ENCODE data around the gene SND1. TPM values are rescaled to one million over a fixed set of nuclear protein-coding genes. Genes with fewer than 3 reads are reported as not detected.

SND1 gene
- polyA plus RNA-seq, 4 donors = 142 to 159 (median 148) TPM

DNA sequence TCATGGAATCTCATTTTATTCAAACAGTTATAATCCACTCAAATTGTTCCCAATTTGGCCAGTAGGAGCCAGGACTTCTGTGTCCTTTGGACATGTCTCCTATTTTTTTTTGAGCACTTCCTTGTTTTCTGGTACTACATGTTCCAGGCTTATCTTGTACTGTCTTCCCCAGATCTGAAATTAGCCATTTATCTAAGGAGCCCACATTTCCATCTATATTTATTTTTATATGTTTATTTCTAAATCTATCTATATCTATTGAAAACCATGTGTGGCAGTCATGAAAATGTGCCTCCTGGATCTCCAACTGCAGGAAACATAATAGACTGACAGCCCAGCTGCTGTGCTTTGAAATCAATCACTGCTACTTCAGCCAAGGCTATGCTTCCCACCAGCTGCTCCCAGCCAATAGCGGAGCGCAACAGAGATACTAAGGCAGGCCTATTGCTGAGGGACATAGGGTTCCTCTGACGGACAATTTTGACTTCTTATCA, 232.1 kb downstream of the SND1 start:
- DNase-seq (ENCODE audit: low read depth in 4 of 4, low spot score in 3 of 4) = no peak

DNA sequence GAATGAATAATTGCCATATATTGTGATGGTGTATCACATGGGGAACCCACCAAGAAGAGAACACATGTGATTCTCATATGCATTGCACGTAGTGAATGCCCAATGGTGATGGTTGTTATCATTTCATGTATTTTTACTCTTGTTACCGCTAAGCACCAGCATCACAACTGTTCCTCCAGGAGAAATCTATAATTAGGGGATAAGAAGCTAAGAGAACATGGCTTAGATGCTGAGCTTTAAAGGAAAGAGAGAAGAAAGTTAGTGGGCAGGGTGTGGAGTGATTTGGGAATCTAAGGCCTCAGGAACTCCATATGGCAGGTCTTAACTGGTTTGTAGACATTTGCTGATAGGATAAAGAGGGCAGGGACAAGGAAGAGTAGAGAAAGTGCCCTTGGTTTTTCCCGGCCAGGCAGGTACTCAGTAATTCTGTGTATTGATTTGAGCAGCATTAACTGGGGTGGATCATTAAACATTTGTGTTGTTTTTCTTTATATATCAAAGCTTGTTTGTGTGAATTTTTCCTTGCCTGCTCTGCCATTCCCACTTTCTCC, 233.3 kb downstream of the SND1 start:
- no peak for DNase-seq (ENCODE audit: low read depth in 4 of 4, low spot score in 3 of 4)

DNA sequence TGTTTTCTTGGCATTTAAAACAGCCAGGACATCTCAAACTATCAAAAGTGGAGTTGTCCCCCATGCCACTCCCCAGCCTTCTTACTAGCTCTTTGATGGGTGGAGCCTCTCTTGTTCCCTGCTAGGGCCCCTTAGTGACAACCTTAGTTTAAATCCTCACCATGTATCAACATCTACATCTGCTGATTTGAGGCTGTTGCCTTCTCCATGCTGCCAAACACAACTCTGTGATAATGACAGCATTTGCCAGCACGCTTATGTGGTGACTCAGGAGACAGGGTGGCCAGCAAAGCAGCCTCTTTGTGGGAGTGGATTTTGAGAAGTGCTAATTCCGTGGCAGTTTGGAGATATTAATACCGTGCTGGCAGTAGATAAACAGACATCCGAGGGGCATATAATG, 233.8 kb downstream of the SND1 start:
- no peak for DNase-seq (ENCODE audit: low read depth in 4 of 4, low spot score in 3 of 4)

DNA sequence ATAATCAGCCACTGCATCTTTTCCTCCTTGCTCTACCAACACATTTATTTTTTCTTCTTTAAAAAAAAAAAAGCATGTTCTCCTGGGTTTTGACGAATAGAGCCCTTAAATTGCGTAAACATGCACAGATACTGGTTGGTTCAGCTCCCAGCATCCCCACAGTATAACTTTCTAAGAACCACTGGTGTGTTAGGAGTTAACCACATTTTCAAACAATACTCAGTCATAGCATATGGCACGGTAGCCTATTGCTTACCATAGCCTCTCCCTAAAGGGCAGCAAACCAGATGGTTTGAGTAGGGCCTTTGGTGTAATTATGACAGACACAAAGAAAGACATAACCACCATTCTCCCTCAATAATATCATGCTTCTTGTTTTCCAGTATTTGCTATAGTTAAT, 234.3 kb downstream of the SND1 start:
- DNase-seq (ENCODE audit: low read depth in 4 of 4, low spot score in 3 of 4) = no peak

DNA sequence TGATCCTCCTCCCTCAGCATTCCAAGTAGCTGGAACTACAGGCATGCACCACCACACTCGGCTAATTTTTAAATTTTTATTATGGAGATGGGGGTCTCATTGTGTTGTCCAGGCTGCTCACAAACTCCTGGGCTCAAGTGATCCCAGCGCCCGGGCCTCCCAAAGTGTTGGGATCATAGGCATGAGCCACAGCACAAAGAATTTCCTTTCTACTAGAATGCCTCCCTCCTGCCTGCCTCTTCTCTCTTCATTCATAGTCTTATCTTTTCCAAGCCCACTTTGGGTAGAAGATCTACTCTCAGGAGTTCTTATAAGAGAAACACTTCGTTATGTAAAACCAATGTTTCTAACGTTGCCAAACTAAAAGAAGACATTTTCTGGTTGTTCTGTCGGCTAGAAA, 235.1 kb downstream of the SND1 start:
- DNase-seq (ENCODE audit: low read depth in 4 of 4, low spot score in 3 of 4) = no peak

DNA sequence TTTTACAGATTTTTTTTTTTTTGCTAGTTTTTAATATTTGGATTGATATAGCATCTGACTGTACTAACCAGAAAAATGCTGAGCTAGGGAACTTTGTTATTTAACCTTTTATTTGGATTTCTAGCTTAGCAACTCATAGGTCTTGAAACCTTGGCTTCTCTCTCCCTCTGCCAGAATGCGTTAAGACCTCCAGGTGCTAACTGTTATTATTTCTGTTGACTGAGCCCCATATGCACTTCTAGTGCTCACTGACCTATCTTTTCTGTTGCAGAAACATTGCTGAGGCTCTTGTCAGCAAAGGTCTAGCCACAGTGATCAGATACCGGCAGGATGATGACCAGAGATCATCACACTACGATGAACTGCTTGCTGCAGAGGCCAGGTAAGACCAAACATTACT, 235.6 kb downstream of the SND1 start:
- no peak for DNase-seq (ENCODE audit: low read depth in 4 of 4, low spot score in 3 of 4)

DNA sequence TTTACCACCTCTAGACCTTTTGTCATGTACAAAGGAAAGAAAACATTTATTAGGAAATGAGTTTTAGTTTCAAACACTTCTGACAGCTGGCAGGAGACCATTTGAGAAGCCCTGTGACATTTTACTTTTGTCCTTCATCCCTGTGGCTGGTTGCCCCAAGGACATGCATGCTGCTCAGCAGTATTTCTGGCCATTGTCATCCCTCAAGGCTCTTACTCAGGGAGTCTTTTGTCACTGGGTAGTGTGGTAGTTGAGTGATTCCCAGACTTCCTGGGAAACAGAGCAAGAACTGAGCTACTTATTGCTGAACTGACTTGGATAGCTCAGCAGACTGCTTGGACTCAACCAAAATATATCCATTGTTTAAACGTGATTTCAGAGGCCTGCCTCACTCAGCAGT, 236.4 kb downstream of the SND1 start:
- no peak for DNase-seq (ENCODE audit: low read depth in 4 of 4, low spot score in 3 of 4)

DNA sequence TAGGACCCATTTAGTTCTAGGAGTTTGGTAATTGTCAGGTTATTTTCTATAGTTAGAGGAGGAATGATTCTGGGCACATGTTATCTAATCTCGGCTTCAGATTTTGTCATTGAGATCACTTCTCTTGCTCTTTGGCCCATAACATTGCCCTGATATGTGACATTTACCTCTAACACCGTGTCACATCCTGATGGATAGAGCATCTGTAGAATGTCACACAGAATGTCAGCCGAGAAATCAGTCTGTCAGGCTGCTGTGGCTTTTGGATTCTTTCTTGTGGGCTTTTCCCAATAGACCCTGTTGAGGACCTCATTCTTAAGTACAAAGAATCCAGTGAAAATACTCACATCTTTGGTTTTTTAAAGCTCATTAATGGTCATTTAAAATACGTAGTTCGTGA, 236.8 kb downstream of the SND1 start:
- no peak for DNase-seq (ENCODE audit: low read depth in 4 of 4, low spot score in 3 of 4)

DNA sequence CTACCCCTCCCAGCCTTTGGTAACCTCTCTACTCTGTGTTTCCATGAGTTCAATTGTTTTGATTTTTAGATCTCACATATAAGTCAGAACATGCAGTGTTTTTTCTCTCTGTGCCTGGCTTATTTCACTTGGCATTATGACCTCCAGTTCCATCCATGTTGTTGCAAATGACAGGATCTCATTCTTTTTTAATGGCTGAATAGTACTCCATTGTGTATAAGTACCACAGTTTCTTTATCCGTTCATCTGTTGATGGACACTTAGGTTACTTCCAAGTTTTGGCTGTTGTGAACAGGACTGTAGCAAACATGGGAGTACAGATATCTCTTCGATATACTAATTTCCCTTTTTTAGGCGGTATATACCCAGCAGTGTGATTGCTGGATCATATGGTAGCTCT, 237.7 kb downstream of the SND1 start:
- no peak for DNase-seq (ENCODE audit: low read depth in 4 of 4, low spot score in 3 of 4)

DNA sequence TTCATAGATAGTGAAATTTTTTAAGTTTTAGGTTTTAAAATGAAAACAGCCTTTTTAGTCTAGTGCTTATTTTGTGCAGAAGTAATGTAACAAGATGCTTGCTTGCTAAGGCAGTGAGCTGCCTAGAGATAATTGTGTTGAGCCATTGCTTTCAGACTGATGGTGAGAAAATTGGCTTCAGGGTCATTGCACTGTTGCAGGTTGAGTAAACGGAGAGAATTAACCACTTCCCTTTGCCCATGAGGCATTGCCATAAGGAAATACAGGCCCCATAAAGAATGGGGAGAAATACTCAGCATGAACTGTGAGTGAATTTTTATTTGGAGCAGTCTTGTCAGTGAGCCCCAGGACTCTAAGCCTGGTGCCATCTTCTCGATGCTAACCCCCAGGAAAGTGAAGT, 238.7 kb downstream of the SND1 start:
- DNase-seq (ENCODE audit: low read depth in 4 of 4, low spot score in 3 of 4) = no peak

DNA sequence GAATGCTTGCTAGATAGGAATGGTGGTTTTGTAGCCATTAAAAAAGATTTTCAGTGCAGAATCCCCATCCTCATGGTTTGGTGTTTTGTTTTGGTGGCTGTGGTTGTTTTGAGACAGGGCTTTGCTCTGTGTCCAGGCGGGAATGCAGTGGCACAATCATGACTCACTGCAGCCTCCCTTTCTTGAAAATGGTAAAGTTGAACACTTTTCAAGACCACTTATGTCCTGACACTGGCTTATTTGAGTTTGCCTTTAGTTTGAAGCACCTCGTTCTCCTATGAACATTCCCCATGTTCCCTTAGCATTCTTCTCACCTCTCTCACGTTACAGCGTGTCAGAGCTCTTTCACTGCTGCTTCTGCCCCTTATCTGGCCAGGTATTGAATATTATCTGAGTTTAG, 239.2 kb downstream of the SND1 start:
- DNase-seq (ENCODE audit: low read depth in 4 of 4, low spot score in 3 of 4) = no peak

DNA sequence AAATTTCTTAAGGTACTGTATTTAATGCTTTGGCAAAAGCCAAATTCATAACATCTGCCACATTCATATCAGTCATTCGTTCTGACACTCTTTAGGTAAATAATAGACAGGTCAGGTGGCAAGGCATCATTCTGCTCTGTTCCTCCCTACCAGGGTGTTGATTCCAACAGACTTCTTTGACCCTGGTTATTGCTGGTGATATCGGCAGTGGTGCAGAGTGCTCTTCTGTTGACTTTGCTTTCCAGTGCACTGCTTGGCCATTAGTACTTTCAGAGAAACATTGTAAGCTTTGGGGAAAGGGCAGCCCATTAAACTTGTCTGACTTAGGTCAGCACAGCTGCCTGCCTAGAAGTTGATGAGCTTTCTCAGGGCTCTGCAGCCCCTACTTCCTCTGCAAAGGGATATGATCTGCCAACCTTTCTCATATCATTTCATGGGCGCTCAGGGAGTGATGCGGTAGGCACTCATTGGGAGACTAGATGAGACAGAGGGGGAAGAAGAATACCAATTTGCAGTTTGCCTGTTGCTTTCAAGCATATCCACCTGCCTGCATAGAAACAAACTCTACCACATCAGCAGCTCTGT, 240.0 kb downstream of the SND1 start:
- DNase-seq (ENCODE audit: low read depth in 4 of 4, low spot score in 3 of 4) = no peak

DNA sequence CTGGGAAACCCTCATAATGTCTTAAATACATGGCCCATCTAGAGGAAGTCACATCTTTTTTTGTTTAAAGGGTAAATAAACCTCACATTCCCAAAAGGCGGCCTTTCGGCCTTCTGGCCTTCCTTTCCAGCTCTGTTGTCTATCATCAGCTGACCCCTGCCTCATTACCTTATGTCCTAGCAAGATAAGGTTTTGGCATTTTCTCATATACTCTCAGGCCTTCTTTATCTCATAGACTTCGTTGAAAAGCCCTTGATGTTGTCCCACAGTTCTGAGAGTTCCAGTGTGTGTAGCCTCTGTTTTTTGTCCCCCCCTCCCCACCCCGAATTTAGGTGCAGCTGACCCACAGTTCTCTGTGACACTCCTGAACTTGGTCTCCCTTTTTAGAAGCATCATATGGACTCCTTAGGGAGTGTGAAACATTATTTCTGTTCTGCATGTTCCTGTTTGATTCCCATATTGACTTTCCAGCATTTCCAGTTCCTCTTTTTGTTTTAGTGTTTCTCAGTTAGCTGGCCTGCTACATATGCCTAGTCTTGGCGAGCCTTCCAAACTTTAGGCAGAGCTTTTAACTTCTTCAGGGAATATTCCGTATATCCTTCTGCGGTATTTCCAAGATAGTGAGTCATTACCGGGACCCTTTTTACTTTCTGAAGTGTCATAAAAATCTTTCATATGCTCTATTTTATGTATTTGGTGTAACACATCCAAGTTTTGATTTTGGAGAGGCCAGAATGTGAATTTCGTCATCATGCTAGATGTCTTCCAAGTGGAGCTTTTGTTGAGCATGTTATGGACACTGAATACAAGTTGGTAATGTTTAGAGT, 240.7 kb downstream of the SND1 start:
- no peak for DNase-seq (ENCODE audit: low read depth in 4 of 4, low spot score in 3 of 4)

DNA sequence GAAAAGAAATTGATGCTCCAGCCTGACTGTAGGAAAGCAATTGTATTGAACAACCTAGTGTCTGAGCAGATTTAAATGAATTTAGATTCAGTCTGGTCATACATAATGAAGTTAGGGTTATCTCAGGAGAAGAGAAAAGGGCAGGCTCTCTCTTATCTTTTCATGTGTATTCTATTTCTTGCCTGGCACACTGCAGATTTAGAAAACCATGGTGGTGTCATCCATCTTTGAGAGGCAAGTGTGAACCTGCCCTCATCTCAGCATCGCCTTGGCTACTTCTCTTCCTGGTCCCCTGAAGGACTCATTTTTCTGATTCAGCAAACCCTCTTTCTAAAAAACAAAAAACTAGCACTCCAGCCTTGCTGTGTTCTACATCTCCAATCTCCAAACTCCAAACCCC, 241.6 kb downstream of the SND1 start:
- DNase-seq (ENCODE audit: low read depth in 4 of 4, low spot score in 3 of 4) = no peak

DNA sequence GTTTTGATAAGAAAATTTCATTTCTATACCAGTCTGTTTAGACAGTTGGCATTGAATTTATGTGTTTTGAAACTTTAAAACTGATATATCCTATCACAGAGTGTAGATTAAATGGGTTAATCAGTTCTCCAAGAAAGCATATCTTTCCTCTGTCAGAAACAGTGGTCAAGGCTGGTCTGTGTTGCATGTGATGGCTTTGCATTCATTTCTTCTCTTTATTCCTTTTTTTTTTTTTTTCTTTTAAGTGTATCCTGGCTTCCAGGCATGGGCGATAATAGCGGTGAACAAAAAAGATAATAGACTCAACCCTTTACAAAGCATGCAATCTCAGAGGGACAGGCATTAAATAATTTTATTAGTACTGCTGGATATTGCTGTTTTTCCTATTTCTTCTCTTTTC, 242.6 kb downstream of the SND1 start:
- DNase-seq (ENCODE audit: low read depth in 4 of 4, low spot score in 3 of 4) = no peak

DNA sequence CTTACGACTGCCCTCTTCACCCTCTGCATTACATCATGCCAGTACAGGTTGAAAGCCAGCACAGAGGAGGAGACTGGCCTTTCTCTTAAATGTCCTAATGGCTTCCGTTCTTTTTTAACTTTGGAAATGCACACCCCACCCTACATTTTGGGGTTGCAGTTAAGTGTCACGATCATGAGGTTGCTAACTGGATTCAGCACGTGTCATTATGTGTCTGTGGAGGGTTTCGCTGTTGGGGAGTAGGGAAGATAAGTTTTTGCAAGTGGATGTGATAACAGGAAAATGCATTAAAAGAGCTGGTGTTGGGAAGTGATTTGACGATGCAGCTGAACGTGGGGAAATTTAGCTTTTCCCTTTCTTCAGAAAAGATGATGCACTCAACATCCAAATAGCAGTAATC, 243.4 kb downstream of the SND1 start:
- no peak for DNase-seq (ENCODE audit: low read depth in 4 of 4, low spot score in 3 of 4)

DNA sequence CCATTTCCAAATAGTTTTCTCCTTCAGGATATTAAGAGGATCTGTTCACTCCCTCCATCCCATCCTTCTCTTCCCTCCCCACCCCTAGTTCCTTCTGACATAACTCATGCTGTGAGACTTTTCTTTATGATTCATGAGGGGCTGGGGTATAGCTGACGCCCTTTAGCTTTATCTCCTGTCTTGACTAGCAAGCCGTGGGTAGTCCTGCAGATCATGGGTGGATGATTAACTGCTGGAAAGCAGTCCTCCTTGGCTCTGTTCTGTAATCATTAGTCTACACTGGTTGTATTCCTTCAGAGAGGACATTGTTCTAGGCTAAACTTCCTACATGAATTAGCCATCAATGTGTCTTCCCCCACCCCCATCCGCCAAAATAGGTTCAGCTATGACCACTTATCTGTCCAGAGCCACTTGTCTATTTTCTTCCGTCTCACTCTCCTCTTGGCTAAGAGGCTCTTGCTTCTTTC, 243.9 kb downstream of the SND1 start:
- DNase-seq (ENCODE audit: low read depth in 4 of 4, low spot score in 3 of 4) = no peak

DNA sequence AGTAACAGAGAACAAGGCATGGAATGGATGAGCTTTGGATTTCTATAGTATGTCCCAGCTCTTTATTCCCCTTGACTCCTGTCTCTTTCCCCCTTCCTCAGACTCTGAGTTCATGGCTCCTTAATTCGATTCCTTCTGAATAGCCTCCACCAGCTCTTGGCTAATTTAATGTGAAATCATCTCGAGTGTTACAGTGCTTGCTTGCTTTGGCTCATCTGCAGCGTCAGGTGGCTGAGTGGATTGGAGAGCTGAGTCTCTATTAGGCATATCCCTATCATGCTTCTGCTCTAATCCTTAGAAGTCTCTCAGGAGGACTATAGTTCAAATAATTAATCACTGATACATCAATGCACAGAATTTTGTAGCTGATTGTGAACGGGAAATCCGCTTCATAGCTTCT, 244.7 kb downstream of the SND1 start:
- no peak for DNase-seq (ENCODE audit: low read depth in 4 of 4, low spot score in 3 of 4)

DNA sequence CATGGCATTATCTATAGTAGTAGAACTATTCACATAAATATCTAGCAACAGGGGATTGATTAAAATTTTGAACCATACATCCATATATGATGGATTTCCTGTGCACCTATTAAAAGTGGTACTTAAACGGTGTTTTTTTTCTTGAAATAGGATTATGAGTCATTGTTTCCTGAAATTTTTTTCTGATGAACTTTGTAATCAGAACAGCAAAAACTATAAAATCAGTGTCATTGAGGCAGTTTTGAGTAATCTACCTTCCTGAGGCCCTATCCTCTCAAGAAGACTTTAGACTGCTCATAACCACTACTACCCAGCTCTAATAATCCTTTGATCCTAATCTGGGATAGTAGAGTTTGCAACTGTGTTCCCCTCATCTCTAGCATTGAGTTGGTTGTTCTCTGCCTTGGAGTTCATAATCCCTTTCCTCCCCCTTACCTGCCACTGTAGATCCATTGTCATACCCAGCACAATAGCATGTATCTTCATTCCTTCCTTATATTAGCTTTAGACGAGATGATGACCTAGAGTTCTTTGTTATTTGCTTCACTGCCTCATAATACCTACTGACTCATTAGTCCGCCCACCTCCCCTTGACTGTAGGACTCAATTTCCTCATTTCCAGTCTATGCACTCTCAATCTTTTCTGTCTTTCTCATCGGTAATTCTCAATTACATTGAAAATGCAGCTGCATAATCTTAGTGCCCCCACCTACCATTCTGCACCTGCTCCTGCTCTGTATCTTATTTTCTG, 245.9 kb downstream of the SND1 start:
- no peak for DNase-seq (ENCODE audit: low read depth in 4 of 4, low spot score in 3 of 4)

DNA sequence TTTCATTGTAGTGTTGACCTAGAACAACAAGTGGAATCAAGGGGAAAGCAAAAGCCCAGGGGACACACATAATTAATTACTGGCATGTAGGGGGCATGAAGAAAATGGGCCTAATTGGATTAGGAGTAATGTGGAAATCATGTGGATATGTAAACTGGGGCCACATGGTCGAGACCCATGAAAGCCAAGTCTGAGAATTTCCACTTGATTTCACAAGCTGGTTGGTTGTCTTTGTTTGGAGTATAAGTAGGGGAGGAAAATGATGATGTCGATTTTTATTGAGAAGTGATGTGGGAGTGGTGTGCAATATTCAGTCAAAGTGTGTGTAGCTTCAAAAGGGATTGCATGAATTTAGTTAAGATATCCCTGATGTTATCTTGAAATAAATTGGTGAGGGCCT, 247.4 kb downstream of the SND1 start:
- no peak for DNase-seq (ENCODE audit: low read depth in 4 of 4, low spot score in 3 of 4)

DNA sequence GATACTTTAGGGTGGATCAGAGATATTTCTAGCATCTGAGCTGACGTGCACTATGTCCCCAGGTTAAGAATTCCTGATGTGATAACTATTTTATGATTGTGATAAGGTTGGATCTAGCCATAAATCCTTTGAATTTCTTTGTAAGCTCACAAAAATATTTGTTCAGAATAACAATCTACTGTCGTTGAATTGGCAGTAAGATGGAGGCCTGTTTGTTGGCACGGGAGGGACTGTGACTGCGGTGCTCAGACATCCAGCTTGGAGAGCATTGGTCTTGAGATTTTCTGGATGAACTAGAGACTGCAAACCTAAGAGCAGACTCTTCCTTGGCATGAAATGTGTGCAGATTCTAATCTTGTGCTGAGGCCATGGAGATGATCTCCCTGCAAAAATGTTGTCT, 248.1 kb downstream of the SND1 start:
- DNase-seq (ENCODE audit: low read depth in 4 of 4, low spot score in 3 of 4) = no peak

Measured in right renal pelvis (tissue), 4 donors.